ENCODE results near the gene FAAP100. TPM values are rescaled to one million over a fixed set of nuclear protein-coding genes. Genes with fewer than 3 reads are reported as not detected.

FAAP100 gene
- total and polyA plus RNA-seq, 3 experiments from 2014 or later, result 19.2 to 55.3 (median 52.5) TPM

DNA sequence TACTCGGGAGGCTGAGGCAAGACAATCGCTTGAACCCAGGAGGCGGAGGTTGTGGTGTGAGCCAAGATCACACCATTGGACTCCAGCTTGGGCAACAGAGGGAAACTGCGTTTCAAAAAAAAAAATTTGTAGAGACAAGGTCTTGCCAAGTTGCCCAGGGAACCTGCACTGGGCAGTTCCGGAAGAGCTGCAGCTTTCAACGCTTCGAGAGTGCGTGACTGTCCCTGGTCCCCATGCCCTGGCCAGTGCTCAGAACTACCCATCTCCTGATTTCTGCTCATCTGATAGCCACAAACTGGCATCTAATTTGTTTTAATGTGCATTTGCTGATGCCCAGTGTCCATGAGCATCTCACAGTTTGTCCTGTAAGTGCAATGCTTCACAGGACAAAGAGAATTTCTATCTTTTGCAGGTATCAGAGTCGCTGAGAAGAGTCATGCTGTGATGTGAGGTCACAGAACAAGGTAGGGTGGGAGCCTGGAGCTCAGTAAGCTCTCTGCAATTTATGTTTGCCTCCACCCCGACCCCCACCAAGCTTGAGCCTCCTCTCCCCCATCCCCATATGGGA lies 43.4 kb downstream of the FAAP100 start:
- peak overlapping the region; percentile 92 for H3K4me3 ChIP-seq (ENCODE audit: low read length)
- no peaks in the 10 kb centered on the region for H3K9me3 ChIP-seq (ENCODE audit: low read length)
- DNase-seq, result no peak
- Mint-ChIP-seq H3K4me3 (peak overlapping the region; percentile 93 to 99 (median 98)), H3K9me3 (peaks cover 0 to 1% (median 0%) of the 10 kb centered on the region in 5 donors), H3K27ac (peak overlapping the region; percentile 90 to 98 (median 96)), H3K4me1 (peaks cover 34 to 53% (median 41%) of the 10 kb centered on the region in 3 donors), H3K27me3 (peaks cover 0 to 15% of the 10 kb centered on the region in 2 donors), H3K36me3 (peaks cover 30 to 41% (median 32%) of the 10 kb centered on the region in 3 donors)
- POLR2A ChIA-PET, result interaction anchor here (1.0 to 1.3 kb wide), 3 partner anchors 44 to 111 kb away, joined by 3 to 6 read pairs (median 6); partner anchors contain the start of gene FAAP100
- no peaks in the 10 kb centered on the region for H3K27me3 ChIP-seq (ENCODE audit: insufficient read depth, low read length, poor library complexity, severe bottlenecking)
- H3K27ac ChIP-seq (ENCODE audit: low read depth, low read length), result peak overlapping the region; percentile 85
- H3K36me3 ChIP-seq (ENCODE audit: insufficient read depth, low read length), result peaks cover 33% of the 10 kb centered on the region
- CTCF ChIA-PET, result interaction anchor here (2.7 to 2.8 kb wide), 2 partner anchors 24 to 217 kb away, joined by 7 to 10 read pairs; no protein-coding TSS in a partner anchor
- H3K4me1 ChIP-seq (ENCODE audit: insufficient read depth, low read length), result peaks cover 19% of the 10 kb centered on the region

DNA sequence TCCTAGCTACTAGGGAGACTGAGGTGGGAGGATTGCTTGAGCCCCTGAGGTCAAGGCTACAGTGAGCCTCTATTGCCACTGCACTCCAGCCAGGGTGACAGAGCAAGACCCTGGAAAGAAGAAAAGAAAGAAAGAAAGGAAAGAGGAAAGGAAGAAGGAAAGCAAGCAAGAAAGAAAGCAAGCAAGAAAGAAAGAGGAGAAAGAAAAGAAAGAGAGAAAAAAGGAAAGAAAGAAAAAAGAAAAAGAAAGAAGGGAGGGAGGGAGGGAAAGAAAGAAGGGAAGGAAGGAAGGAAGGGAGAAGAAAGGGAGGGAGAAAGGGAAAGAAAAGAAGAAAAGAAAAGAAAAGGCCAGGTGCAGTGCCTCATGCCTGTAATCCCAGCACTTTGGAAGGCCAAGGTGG lies 48.5 kb downstream of the FAAP100 start:
- Histone ChIP-seq H3K36me3 (ENCODE audit: insufficient read depth, low read length) (peaks cover under 1% of the 10 kb centered on the region), H3K4me1 (ENCODE audit: insufficient read depth, low read length) (peaks cover 2% of the 10 kb centered on the region), H3K27me3 (ENCODE audit: insufficient read depth, low read length, poor library complexity, severe bottlenecking) (no peaks in the 10 kb centered on the region), H3K27ac (ENCODE audit: low read depth, low read length) (no peak overlapping the region), H3K9me3 (ENCODE audit: low read length) (no peaks in the 10 kb centered on the region), H3K4me3 (ENCODE audit: low read length) (no peak overlapping the region)
- Mint-ChIP-seq H3K4me1 (peaks cover 5 to 13% (median 10%) of the 10 kb centered on the region in 3 donors), H3K27me3 (peaks cover 0 to 1% of the 10 kb centered on the region in 2 donors), H3K4me3 (no peak overlapping the region), H3K27ac (peak overlapping the region in 1 of 8 donors; percentile 60), H3K9me3 (no peaks in the 10 kb centered on the region), H3K36me3 (peaks cover 0 to 3% (median 0%) of the 10 kb centered on the region in 3 donors)
- ChIA-PET CTCF (no interaction called here), POLR2A (no interaction called here)
- DNase-seq, result no peak

DNA sequence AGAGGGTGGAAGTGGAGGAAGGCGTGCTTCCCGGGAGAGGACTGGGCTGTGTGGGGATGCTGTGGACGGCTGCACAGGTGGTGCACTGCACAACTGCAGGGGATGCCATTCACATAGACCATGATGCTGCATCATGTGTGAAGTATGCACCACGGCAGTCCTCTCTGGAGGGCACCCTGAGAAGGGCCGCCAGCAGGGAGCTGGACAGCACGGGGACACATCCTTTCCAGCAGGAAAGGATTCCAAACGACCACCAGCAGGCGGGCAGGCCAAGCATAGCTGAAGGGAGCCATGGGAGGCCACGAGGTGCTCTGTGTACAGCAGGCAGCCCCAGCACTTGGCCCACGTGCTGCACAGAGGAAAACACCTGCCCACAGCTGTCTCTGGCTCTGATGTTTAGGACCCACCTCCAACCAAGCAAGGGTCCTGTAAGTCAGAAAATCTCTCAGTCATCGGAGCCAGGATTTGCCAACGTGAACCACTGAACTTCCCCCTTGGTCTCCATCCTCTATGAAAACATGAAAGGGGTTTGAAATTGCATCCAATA lies 49.6 kb downstream of the FAAP100 start:
- H3K27ac ChIP-seq (ENCODE audit: low read depth, low read length), result no peak overlapping the region
- H3K4me1 ChIP-seq (ENCODE audit: insufficient read depth, low read length), result no peaks in the 10 kb centered on the region
- Mint-ChIP-seq H3K4me3 (no peak overlapping the region), H3K9me3 (no peaks in the 10 kb centered on the region), H3K4me1 (peaks cover 0 to 3% (median 2%) of the 10 kb centered on the region in 3 donors), H3K36me3 (no peaks in the 10 kb centered on the region), H3K27ac (peak overlapping the region in 1 of 8 donors; percentile 40), H3K27me3 (peaks cover 0 to 5% of the 10 kb centered on the region in 2 donors)
- ChIA-PET POLR2A (no interaction called here), CTCF (no interaction called here)
- no peak for DNase-seq
- no peak overlapping the region for H3K4me3 ChIP-seq (ENCODE audit: low read length)
- no peaks in the 10 kb centered on the region for H3K36me3 ChIP-seq (ENCODE audit: insufficient read depth, low read length)
- no peaks in the 10 kb centered on the region for H3K27me3 ChIP-seq (ENCODE audit: insufficient read depth, low read length, poor library complexity, severe bottlenecking)
- no peaks in the 10 kb centered on the region for H3K9me3 ChIP-seq (ENCODE audit: low read length)

DNA sequence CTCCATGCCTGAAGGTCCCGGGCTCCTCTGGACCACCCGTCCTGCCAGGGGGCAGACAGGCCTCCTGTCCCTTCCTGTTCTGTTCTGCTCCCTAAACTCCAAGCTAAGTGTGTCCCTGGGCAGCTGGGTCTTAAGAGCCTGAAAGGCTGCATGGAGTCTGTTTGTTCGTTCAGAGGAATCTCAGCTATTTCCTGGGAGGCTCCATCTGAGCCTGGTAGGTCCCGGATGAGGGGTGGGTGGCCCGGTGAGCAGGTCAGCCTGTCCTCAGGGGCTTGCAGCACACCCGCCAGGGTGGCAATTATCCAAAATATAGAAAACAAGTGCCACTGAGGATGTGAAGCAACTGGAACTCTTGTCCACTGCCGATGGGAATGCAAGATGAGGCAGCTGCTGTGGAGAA lies 52.1 kb downstream of the FAAP100 start:
- H3K27ac Mint-ChIP-seq, result peak overlapping the region in 1 of 8 donors; percentile 26
- Histone ChIP-seq H3K36me3 (ENCODE audit: insufficient read depth, low read length) (no peaks in the 10 kb centered on the region), H3K4me3 (ENCODE audit: low read length) (no peak overlapping the region), H3K9me3 (ENCODE audit: low read length) (no peaks in the 10 kb centered on the region), H3K27me3 (ENCODE audit: insufficient read depth, low read length, poor library complexity, severe bottlenecking) (no peaks in the 10 kb centered on the region), H3K27ac (ENCODE audit: low read depth, low read length) (no peak overlapping the region), H3K4me1 (ENCODE audit: insufficient read depth, low read length) (no peaks in the 10 kb centered on the region)
- DNase-seq, result no peak
- H3K27me3 Mint-ChIP-seq, result peaks cover 3 to 8% of the 10 kb centered on the region in 2 donors
- POLR2A ChIA-PET, result no interaction called here
- CTCF ChIA-PET, result no interaction called here
- no peaks in the 10 kb centered on the region for H3K36me3 Mint-ChIP-seq
- no peak overlapping the region for H3K4me3 Mint-ChIP-seq
- H3K4me1 Mint-ChIP-seq, result no peaks in the 10 kb centered on the region
- H3K9me3 Mint-ChIP-seq, result no peaks in the 10 kb centered on the region

DNA sequence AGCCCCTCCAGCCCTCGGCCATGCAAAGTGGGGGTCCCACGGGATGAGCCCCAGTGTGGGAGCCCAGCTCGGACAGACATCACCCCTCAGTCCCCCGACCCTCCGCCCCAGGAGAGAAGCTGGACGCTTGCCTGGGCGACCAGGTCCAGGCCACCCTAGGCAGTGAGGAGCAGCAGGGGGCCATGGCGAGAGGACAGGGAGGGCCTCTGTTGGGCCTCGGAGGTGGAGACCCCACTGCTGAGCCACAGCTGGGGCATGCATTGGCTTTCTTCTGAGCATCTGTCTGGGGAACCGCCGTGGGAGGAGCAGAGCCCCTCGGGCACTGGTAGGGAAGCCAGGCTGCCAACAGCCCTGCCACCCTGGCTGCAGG lies 52.6 kb downstream of the FAAP100 start:
- H3K4me1 ChIP-seq (ENCODE audit: insufficient read depth, low read length), result no peaks in the 10 kb centered on the region
- DNase-seq, result no peak
- no peaks in the 10 kb centered on the region for H3K27me3 ChIP-seq (ENCODE audit: insufficient read depth, low read length, poor library complexity, severe bottlenecking)
- no peak overlapping the region for H3K4me3 Mint-ChIP-seq
- no peak overlapping the region for H3K27ac Mint-ChIP-seq
- no peaks in the 10 kb centered on the region for H3K9me3 Mint-ChIP-seq
- H3K4me1 Mint-ChIP-seq, result no peaks in the 10 kb centered on the region
- POLR2A ChIA-PET, result no interaction called here
- CTCF ChIA-PET, result interaction anchor here (0.9 kb wide), 1 partner anchor 15 kb away, joined by 3 read pairs; no protein-coding TSS in a partner anchor
- H3K9me3 ChIP-seq (ENCODE audit: low read length), result no peaks in the 10 kb centered on the region
- no peaks in the 10 kb centered on the region for H3K36me3 Mint-ChIP-seq
- no peak overlapping the region for H3K27ac ChIP-seq (ENCODE audit: low read depth, low read length)
- H3K27me3 Mint-ChIP-seq, result peaks cover 8% of the 10 kb centered on the region in 2 donors
- no peak overlapping the region for H3K4me3 ChIP-seq (ENCODE audit: low read length)
- H3K36me3 ChIP-seq (ENCODE audit: insufficient read depth, low read length), result no peaks in the 10 kb centered on the region

DNA sequence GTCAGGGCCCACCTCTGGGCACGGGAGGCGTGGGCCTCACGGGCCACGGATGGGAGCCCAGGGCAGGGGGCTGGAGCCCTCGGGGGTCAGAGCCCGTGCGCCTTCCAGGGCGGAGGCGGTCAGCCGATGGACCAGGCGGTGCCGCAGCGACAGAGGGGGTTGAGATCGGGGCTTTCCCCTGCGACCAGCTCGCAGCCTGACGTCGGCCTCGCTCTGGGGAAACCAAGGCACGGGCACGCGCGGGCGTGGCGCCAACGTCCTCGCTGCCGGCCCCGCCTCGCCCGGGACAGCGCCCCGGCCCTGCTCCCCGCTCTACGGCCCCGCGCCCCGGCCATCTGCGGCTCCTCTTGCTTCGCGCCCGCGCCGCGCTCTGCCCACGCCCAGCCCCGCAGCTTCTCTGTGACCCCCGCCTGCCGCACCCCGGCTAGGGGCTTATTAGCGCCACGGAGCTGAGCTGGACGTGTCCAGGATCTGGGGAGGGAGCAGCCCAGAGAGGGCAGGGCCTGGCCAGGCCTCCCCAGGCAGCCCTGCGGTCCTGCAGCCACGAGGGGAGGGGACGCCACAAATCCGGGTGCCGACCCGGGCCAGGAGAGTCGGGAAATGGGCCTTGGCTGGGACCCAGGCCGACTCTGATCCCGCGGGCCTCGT lies 53.1 kb downstream of the FAAP100 start:
- no peak for DNase-seq
- Mint-ChIP-seq H3K36me3 (no peaks in the 10 kb centered on the region), H3K27me3 (peaks cover 8% of the 10 kb centered on the region in 2 donors), H3K4me1 (no peaks in the 10 kb centered on the region), H3K4me3 (no peak overlapping the region), H3K27ac (no peak overlapping the region), H3K9me3 (no peaks in the 10 kb centered on the region)
- no peaks in the 10 kb centered on the region for H3K9me3 ChIP-seq (ENCODE audit: low read length)
- H3K27me3 ChIP-seq (ENCODE audit: insufficient read depth, low read length, poor library complexity, severe bottlenecking), result no peaks in the 10 kb centered on the region
- ChIA-PET POLR2A (no interaction called here), CTCF (interaction anchor here (0.9 kb wide), 1 partner anchor 14 kb away, joined by 3 read pairs; no protein-coding TSS in a partner anchor)
- H3K4me1 ChIP-seq (ENCODE audit: insufficient read depth, low read length), result no peaks in the 10 kb centered on the region
- H3K27ac ChIP-seq (ENCODE audit: low read depth, low read length), result no peak overlapping the region
- no peak overlapping the region for H3K4me3 ChIP-seq (ENCODE audit: low read length)
- H3K36me3 ChIP-seq (ENCODE audit: insufficient read depth, low read length), result no peaks in the 10 kb centered on the region

DNA sequence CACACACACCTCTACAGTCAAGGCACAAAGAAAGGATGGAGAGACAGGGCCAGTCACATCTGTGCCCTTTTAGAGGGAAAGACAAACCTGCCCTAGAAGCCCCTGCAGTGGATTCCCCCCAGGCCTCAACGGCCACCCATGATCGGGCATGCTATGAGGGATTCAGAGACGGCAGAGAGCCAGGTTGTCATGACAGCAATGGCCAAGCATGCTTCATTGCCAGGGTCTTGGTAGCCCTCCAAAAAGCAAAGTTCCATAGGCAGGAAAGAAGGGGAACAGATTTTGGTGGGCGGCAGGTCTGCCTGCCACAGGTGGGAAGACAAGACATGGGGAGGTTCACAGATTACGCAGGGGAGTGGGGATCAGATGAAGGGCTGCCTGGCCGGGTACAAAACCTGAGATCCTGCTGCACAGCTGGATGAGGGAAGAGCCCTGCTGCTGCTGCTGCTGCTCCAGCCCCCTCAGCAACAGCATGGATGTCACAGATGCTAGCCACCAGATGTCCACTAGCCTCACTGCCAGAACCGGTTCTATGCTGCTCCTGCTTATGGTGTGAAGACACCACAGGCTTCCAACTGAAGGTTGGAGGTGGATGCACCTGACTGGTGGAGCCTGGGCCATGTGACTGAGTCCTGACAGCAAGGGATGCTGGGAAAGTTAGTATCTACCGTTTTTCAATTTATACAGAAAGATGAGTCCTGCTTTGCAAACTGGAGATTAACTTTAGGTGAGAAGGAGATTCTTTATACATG lies 57.4 kb downstream of the FAAP100 start:
- no peaks in the 10 kb centered on the region for H3K9me3 ChIP-seq (ENCODE audit: low read length)
- no peaks in the 10 kb centered on the region for H3K36me3 ChIP-seq (ENCODE audit: insufficient read depth, low read length)
- no peak overlapping the region for H3K27ac ChIP-seq (ENCODE audit: low read depth, low read length)
- no peaks in the 10 kb centered on the region for H3K9me3 Mint-ChIP-seq
- H3K27ac Mint-ChIP-seq, result peak overlapping the region in 1 of 8 donors; percentile 74
- H3K4me3 ChIP-seq (ENCODE audit: low read length), result no peak overlapping the region
- H3K4me3 Mint-ChIP-seq, result no peak overlapping the region
- ChIA-PET CTCF (no interaction called here), POLR2A (no interaction called here)
- H3K4me1 ChIP-seq (ENCODE audit: insufficient read depth, low read length), result no peaks in the 10 kb centered on the region
- H3K36me3 Mint-ChIP-seq, result no peaks in the 10 kb centered on the region
- peaks cover 0 to under 1% (median 0%) of the 10 kb centered on the region in 3 donors for H3K4me1 Mint-ChIP-seq
- no peaks in the 10 kb centered on the region for H3K27me3 ChIP-seq (ENCODE audit: insufficient read depth, low read length, poor library complexity, severe bottlenecking)
- H3K27me3 Mint-ChIP-seq, result peaks cover 13 to 14% of the 10 kb centered on the region in 2 donors
- DNase-seq, result no peak

Measured in CD8-positive, alpha-beta memory T cell (primary cell).